ENCODE data around the gene FHIT.

Gene FHIT

GRCh38 chr3:60188803-60189202, 1062.4 kb downstream of the FHIT start:
- DNase-seq: peak; percentile 42

- DNase-seq: no peak
Observed at GRCh38 chr3:60187343-60187742, 1063.9 kb downstream of the FHIT start.

DNA sequence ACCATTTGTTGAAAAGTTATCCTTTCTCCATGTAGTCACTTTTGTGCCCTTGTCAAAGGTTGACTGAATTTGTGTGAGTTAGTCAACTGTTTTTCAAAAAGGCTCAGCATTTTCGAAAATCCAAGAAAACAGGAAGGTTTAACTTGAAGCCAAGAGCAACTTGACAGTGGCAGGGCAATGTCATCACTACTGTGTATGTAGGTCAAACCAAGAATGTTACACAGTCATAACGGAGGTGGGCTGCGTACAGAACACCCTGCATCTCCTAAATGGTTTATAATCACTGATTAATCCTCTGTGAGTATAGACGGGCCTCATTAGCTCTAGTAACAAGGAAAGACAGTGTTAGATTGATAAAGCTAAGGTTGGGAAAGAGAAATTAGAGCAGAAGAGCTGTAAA, 1064.9 kb downstream of the FHIT start:
- peak; percentile 36 for DNase-seq

- no peak for DNase-seq
Observed at GRCh38 chr3:60185161-60185560, 1066.1 kb downstream of the FHIT start.

- DNase-seq: no peak
Observed at GRCh38 chr3:60182697-60183096, 1068.6 kb downstream of the FHIT start.

DNA sequence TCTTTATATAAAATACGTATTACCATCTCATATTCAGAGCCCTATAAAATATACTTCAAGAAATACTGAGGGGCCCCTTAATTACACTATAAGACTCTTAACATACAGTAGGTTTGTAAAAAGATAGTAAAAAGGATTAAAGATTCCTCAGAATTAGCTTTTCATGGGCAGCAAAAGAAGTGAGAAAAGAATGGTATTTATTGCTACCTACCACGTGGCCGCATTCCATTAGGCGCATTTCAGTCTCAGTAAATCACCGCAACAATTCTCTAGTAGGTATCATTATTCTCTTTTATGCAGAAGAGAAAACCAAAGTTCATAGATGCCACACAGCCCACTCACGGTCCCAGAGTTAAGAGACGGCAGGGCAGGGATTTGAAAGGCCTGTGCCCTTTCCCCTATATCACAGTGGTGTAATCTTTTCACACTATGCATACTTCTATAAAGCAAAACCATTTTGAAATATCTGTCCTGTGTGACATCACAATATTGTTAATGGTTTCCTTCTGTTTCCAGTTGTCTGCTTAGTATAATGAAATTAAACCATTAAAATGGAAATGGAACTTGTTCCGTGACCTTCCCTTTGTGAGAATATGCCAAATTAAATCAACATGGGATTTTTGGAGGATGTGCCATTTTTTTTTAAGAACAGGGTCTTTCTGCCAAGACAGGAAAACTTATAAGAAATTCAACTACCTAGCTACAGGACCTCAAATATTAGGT, 1072.2 kb downstream of the FHIT start:
- DNase-seq: no peak

DNA sequence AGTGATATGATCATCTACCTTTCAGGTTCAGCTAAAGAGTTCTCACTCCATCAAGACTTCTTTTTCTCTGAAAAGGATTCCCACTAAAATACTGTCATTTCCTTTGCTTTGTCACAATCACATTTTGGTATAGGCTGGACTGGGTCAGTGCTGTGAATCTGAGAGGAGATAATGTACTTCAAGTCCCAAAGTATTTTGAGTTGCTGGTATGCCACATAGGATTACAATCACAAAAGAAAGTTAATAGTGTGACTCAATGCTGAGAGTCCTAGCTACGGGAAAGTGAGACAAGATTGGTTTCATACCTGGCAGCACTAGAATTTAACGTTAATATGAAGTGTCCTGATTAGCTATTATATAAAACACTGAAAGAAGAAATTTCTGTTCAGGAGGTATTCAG, 1073.5 kb downstream of the FHIT start:
- DNase-seq: no peak

DNA sequence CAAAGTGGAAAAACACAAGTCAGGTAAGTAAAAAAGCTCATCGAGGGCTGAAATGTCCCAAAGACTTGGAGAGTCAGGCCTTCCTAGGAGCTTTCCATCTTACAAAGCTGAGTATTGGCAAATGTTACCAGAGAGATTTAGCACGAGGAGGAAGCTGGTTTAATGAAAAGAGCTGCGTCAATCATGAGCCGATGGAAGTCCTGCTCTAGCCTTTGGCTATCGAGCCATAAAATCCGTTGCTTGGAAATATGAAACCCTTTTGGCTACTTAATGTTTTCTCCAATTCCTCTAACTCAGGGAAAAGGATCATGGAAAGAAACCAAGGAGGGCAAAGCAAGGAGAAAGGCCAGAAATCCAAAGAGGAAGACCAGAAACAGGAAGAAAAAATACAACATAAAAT, 1074.6 kb downstream of the FHIT start:
- DNase-seq: no peak

GRCh38 chr3:60175680-60176079, 1075.6 kb downstream of the FHIT start:
- DNase-seq: no peak

- no peak for DNase-seq
Observed at GRCh38 chr3:60169755-60170154, 1081.5 kb downstream of the FHIT start.

DNA sequence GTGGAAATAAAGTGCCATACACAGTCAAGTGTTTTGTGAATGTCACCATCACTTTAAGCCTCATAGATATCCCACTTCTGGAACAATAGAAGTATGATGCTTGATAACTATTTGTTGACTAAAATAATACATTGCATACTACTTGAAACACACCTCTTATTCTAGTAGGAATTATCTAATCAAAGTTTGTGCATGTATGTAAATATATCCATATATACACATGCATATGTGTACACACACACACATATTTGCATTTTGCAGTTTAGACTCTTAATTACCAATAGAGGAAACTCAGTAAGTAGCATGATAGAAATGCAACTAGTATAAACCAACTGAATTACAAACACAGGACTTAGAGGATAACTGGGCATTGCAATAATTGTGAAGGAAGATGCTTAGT, 1084.1 kb downstream of the FHIT start:
- DNase-seq: no peak

DNA sequence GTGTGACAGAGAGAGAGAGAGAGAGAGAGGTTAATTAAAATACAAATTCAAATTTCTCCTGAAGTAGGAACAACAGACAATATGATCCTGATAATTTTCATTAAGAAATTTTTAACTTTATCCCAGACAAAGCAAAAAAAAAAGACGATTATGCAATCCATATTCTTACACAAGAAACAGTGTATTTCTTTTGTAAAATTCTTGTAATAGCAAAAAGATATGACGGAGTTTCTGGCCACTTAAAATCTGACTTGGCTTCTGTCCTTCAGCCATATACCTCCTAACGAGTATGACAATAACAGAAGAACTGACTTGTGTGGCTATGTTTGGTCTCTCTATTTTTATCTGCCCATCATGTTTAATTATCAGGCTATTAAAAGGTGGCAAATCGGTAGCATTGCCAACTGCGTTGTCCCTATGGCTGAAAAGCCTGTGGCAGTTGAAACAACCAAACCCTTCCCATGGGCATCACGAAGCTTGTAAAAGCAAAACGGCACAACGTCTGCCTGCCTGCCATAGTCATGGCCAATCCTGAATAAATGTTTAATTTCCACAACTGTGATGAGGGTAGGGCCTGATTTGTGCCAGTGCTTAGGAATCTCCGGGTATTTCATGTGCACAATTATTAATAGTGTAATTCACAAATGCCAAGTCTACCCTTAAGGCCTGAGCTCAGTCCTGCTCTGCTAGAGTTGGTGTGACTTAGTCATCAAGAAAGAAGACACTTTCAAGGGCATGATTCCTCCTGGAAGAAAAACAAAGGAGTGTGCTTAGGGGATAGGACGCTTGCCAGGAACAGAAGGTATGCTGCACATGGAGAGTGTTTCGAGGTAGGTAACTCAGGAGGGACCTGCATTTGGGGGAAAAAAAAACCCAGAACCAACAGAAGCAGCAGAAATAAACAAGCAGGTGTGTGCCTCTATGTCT, 1090.2 kb downstream of the FHIT start:
- DNase-seq: no peak

DNA sequence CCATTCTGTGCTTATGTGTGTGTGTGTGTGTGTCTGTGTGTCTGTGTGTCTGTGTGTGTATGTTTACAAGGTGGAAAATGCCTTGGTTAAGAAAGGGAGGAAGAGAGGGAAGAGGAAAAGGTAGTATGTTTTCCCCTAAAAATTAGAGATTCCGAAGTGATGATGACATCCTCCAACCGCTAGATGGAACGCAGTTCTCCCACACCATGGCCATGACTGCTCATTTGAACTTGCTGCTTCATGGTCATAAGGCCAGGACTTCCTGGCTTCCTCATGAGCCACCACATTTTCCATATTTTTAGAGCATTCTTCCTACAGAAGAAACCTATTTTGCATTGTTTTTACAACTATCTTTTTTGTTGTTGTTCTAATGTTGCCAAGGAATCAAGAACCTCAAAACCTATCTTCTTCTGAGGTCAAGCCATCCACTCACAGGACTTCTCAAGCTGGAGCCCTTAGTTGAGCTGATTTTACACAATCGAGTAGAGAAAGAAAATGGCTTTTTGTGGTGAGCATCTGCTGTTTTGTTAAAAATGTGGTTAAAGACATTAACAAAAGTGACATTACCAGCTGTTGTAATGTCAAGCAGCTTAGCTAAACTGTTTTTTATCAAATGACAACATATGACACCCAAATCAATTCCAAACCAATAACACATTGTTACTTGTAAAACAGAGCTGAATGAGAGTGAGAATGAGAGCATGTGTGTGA, 1091.0 kb downstream of the FHIT start:
- no peak for DNase-seq

- DNase-seq: no peak
Observed at GRCh38 chr3:60158035-60158434, 1093.2 kb downstream of the FHIT start.

GRCh38 chr3:60154011-60154410, 1097.2 kb downstream of the FHIT start:
- no peak for DNase-seq

DNA sequence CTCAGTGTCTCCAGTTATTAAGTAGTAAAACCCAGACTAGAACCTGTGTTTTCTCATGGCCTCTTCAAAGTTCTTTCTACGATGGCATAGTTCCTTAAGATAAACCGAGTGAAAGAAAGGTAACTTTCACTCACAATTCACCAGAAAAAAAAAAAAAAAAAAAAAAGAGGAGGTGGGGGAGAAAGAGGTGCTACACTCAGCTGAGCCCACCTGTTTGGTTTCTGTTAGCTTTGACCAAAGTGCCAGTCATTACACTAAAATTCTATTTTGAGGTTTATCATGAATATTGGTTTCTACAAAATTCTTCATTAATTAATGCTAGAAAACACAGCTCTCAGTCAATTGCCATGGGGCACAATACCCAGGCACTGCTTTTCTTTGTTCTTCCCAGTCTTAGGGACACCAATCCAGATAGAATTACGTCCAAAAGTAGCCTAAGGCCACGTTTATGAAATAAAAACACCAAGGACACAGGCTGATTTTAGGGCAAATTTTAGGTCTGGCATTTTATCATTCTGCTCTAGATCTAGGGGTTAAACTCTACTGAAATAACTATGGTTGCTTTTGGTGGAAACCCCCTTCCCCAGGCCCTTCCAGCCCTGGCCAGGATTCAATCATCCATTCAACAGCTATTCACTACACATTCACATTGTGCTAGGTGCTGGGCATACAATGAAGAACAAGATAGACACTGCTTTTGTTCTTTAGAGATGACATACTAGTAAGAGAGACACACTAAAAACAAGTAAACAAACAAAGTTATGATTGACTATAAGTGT, 1097.8 kb downstream of the FHIT start:
- DNase-seq: no peak

GRCh38 chr3:60149501-60149900, 1101.8 kb downstream of the FHIT start:
- no peak for DNase-seq

GRCh38 chr3:60147249-60147950, 1103.9 kb downstream of the FHIT start:
- DNase-seq: peak; percentile 23

GRCh38 chr3:60146121-60146520, 1105.1 kb downstream of the FHIT start:
- no peak for DNase-seq

GRCh38 chr3:60144071-60144470, 1107.2 kb downstream of the FHIT start:
- no peak for DNase-seq

GRCh38 chr3:60142009-60142408, 1109.2 kb downstream of the FHIT start:
- DNase-seq: no peak

DNA sequence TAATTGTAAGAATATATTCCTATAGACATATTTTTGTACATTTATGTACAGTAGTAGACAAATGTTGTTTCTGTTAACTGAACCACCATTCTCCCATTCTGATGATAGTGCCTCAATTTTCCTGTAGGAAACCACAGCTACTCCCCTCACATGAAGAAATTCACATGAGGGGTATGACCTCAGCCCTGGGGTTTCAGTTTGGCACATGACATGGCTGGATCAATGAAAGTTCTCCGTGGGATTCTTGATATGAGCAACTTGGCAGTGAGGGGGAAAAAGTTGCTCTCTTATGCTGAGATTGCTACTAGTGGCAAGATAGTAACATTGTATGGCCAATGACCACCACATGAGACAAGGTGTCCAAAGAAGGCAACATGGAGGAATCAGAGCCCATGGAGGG, 1111.1 kb downstream of the FHIT start:
- DNase-seq: peak; percentile 2

All from activated CD4-positive, alpha-beta T cell treated with anti-CD3 and anti-CD28 coated beads, Interleukin-2, amount 50 U/mL, for 16 hours (primary cell).